SK-N-SH (cell line): ENCODE results near the gene LAMC2.
"Not testable (repeated sequence)": the region's sequence is repeated elsewhere in the genome, so short reads cannot be mapped to it uniquely, and the experiment has no call there.

Experiments
- CTCF ChIP-seq: fragments of 200-600 bp; sonication (generic); IDR thresholded peaks from 2 replicates; pipeline ENCODE4 v1.6.1; 2017; ENCODE audit warnings: antibody characterized with exemption, mild to moderate bottlenecking, moderate library complexity
- EP300 ChIP-seq, 2 experiments: IDR thresholded peaks; 2 replicates each; pipeline versions ENCODE4 v1.4.0 to v1.6.1; 2012; ENCODE audit warnings: borderline replicate concordance in 1 of 2, low read depth in 1 of 2, low read length in 1 of 2
- SIN3A ChIP-seq: IDR thresholded peaks from 2 replicates; pipeline ENCODE4 v1.6.1; 2012; ENCODE audit warnings: low read depth, mild to moderate bottlenecking, low read length, moderate library complexity, borderline replicate concordance
- TAF1 ChIP-seq: IDR thresholded peaks from 2 replicates; pipeline ENCODE4 v1.6.1; 2012; ENCODE audit warnings: low read depth, mild to moderate bottlenecking, low read length, moderate library complexity, borderline replicate concordance

- not testable (repeated sequence) for TF ChIP-seq TAF1; EP300 (IDR thresholded peaks at IDR 0.05; ENCODE audit: borderline replicate concordance in 1 of 2, low read depth in 1 of 2, low read length in 1 of 2); CTCF; SIN3A
These were observed 36.0 kb upstream of the LAMC2 start for GRCh38 chr1:183150032-183150431.
